ENCODE data around the gene ATP23.

DNA sequence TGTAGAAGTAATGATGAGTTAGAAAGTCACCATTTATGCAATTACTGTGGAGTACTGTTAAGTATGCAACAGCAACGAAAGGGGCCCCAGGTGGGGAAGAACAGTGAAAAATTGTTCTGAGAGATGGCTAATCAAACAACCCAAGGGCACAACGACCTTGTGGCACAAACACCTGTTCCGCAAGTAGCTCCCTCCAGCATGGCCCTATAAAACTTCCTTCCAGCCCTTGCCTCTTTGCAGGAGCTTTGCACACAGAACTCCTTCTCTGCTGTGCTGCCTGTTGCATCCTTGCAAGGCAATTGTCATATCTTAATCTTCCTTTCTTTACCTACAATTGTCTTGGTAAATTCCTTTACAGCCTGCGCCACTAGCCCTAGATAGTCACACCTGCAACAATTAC, 23.2 kb upstream of the ATP23 start:
- TF ChIP-seq EZH2 (IDR thresholded peaks at IDR 0.05; ENCODE audit: borderline replicate concordance, low read depth, low read length, severe bottlenecking) (no peak), POLR2AphosphoS5 (IDR thresholded peaks at IDR 0.05; ENCODE audit: insufficient read depth, low read depth, low read length) (no peak), JUN (IDR thresholded peaks at IDR 0.05; ENCODE audit: borderline replicate concordance, insufficient read depth, insufficient read length, low read depth) (no peak), POLR2A (IDR thresholded peaks at IDR 0.05; ENCODE audit: low read depth, low read length) (no peak), MYC (IDR thresholded peaks at IDR 0.05; ENCODE audit: low read depth, low read length) (no peak)
- TF ChIP-seq, protein P1, sequence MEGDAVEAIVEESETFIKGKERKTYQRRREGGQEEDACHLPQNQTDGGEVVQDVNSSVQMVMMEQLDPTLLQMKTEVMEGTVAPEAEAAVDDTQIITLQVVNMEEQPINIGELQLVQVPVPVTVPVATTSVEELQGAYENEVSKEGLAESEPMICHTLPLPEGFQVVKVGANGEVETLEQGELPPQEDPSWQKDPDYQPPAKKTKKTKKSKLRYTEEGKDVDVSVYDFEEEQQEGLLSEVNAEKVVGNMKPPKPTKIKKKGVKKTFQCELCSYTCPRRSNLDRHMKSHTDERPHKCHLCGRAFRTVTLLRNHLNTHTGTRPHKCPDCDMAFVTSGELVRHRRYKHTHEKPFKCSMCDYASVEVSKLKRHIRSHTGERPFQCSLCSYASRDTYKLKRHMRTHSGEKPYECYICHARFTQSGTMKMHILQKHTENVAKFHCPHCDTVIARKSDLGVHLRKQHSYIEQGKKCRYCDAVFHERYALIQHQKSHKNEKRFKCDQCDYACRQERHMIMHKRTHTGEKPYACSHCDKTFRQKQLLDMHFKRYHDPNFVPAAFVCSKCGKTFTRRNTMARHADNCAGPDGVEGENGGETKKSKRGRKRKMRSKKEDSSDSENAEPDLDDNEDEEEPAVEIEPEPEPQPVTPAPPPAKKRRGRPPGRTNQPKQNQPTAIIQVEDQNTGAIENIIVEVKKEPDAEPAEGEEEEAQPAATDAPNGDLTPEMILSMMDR (IDR thresholded peaks at IDR 0.05; ENCODE audit: extremely low read depth in 1 of 2, insufficient read depth in 1 of 2, low read depth in 1 of 2, low read length in 2 of 2) = no peak
- TF ChIP-seq, protein P2, sequence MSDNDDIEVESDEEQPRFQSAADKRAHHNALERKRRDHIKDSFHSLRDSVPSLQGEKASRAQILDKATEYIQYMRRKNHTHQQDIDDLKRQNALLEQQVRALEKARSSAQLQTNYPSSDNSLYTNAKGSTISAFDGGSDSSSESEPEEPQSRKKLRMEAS (IDR thresholded peaks at IDR 0.05; ENCODE audit: insufficient read depth, insufficient read length) = no peak

Measured in endothelial cell of umbilical vein (primary cell).